ENCODE results near the gene MPZ.

DNA sequence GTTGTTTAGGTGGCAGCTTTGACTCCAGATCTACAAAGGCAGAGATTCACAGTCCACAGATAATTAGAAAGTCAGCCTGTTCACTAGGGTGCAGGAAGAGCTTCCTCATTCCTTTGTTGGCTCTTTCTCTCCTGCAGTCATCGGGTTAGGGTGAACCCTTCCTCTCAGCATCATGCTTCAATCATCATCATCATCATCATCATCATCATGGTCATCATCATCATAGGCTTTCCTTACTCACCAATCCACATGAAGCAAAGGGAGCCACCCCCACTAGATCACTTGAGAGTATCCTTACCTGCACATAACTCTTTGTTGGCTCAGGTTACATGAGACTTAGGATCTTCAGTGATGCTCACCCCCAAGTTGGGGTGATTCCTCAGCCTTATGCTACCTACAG, 19.0 kb downstream of the MPZ start:
- TF ChIP-seq, protein P1, sequence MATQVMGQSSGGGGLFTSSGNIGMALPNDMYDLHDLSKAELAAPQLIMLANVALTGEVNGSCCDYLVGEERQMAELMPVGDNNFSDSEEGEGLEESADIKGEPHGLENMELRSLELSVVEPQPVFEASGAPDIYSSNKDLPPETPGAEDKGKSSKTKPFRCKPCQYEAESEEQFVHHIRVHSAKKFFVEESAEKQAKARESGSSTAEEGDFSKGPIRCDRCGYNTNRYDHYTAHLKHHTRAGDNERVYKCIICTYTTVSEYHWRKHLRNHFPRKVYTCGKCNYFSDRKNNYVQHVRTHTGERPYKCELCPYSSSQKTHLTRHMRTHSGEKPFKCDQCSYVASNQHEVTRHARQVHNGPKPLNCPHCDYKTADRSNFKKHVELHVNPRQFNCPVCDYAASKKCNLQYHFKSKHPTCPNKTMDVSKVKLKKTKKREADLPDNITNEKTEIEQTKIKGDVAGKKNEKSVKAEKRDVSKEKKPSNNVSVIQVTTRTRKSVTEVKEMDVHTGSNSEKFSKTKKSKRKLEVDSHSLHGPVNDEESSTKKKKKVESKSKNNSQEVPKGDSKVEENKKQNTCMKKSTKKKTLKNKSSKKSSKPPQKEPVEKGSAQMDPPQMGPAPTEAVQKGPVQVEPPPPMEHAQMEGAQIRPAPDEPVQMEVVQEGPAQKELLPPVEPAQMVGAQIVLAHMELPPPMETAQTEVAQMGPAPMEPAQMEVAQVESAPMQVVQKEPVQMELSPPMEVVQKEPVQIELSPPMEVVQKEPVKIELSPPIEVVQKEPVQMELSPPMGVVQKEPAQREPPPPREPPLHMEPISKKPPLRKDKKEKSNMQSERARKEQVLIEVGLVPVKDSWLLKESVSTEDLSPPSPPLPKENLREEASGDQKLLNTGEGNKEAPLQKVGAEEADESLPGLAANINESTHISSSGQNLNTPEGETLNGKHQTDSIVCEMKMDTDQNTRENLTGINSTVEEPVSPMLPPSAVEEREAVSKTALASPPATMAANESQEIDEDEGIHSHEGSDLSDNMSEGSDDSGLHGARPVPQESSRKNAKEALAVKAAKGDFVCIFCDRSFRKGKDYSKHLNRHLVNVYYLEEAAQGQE (IDR thresholded peaks at IDR 0.05; ENCODE audit: borderline replicate concordance), result no peak
- TF ChIP-seq CTCF (IDR thresholded peaks at IDR 0.05; ENCODE audit: poor library complexity, severe bottlenecking), result no peak
